Measurements from ENCODE around the gene ATP6V0D1.

ATP6V0D1 gene

GRCh38 chr16:67397812-67398545 lies 83.0 kb downstream of the ATP6V0D1 start:
- no peak for TF ChIP-seq MAX (IDR thresholded peaks at IDR 0.05)
- no peak for TF ChIP-seq ZBTB7A (IDR thresholded peaks at IDR 0.05; ENCODE audit: low read depth)
- TF ChIP-seq RAD21 (IDR thresholded peaks at IDR 0.05; ENCODE audit: low read depth), result no peak
- TF ChIP-seq REST (IDR thresholded peaks at IDR 0.05; ENCODE audit: low read depth), result no peak
- no peak for TF ChIP-seq CEBPB (IDR thresholded peaks at IDR 0.05)

- TF ChIP-seq EP300 (IDR thresholded peaks at IDR 0.05; ENCODE audit: borderline replicate concordance), result no peak
- TF ChIP-seq MAX (IDR thresholded peaks at IDR 0.05), result no peak
- no peak for TF ChIP-seq USF1 (IDR thresholded peaks at IDR 0.05)
- TF ChIP-seq EGR1 (IDR thresholded peaks at IDR 0.05), result no peak
- no peak for TF ChIP-seq TEAD4 (IDR thresholded peaks at IDR 0.05)
- no peak for TF ChIP-seq TAF1 (IDR thresholded peaks at IDR 0.05; ENCODE audit: low read depth)
- no peak for TF ChIP-seq NFIC (IDR thresholded peaks at IDR 0.05)
- TF ChIP-seq CREB1 (IDR thresholded peaks at IDR 0.05; ENCODE audit: low read depth), result no peak
- TF ChIP-seq ZBTB7A (IDR thresholded peaks at IDR 0.05; ENCODE audit: low read depth), result no peak
- TF ChIP-seq CEBPB (IDR thresholded peaks at IDR 0.05), result no peak
- TF ChIP-seq REST (IDR thresholded peaks at IDR 0.05; ENCODE audit: low read depth), result no peak
- TF ChIP-seq RAD21 (IDR thresholded peaks at IDR 0.05; ENCODE audit: low read depth), result no peak
- TF ChIP-seq YY1 (IDR thresholded peaks at IDR 0.05; ENCODE audit: low read depth), result no peak
- no peak for TF ChIP-seq TCF12 (IDR thresholded peaks at IDR 0.05; ENCODE audit: low read depth)
- TF ChIP-seq FOXM1 (IDR thresholded peaks at IDR 0.05; ENCODE audit: borderline replicate concordance, low read depth), result no peak
Measured at GRCh38 chr16:67397036-67397801, 83.7 kb downstream of the ATP6V0D1 start.

- TF ChIP-seq YY1 (IDR thresholded peaks at IDR 0.05; ENCODE audit: low read depth) (no peak), TEAD4 (IDR thresholded peaks at IDR 0.05) (peak; percentile 43; the same call in 1 of the 2 replicates)
Measured at GRCh38 chr16:67396159-67397035, 84.6 kb downstream of the ATP6V0D1 start.

- TF ChIP-seq RAD21 (IDR thresholded peaks at IDR 0.05; ENCODE audit: low read depth) (no peak), TAF1 (IDR thresholded peaks at IDR 0.05; ENCODE audit: low read depth) (no peak), CREB1 (IDR thresholded peaks at IDR 0.05; ENCODE audit: low read depth) (no peak), EP300 (IDR thresholded peaks at IDR 0.05; ENCODE audit: borderline replicate concordance) (no peak), YY1 (IDR thresholded peaks at IDR 0.05; ENCODE audit: low read depth) (no peak), MAX (IDR thresholded peaks at IDR 0.05) (no peak), EGR1 (IDR thresholded peaks at IDR 0.05) (no peak), TEAD4 (IDR thresholded peaks at IDR 0.05) (no peak), TCF12 (IDR thresholded peaks at IDR 0.05; ENCODE audit: low read depth) (no peak), ZBTB7A (IDR thresholded peaks at IDR 0.05; ENCODE audit: low read depth) (no peak), FOXM1 (IDR thresholded peaks at IDR 0.05; ENCODE audit: borderline replicate concordance, low read depth) (no peak)
Measured at GRCh38 chr16:67395458-67396158, 85.3 kb downstream of the ATP6V0D1 start.

- TF ChIP-seq MAX (IDR thresholded peaks at IDR 0.05) (no peak), EGR1 (IDR thresholded peaks at IDR 0.05) (no peak), NFIC (IDR thresholded peaks at IDR 0.05) (no peak), YY1 (IDR thresholded peaks at IDR 0.05; ENCODE audit: low read depth) (no peak), RAD21 (IDR thresholded peaks at IDR 0.05; ENCODE audit: low read depth) (no peak), CEBPB (IDR thresholded peaks at IDR 0.05) (no peak), TAF1 (IDR thresholded peaks at IDR 0.05; ENCODE audit: low read depth) (no peak), CREB1 (IDR thresholded peaks at IDR 0.05; ENCODE audit: low read depth) (no peak), FOXM1 (IDR thresholded peaks at IDR 0.05; ENCODE audit: borderline replicate concordance, low read depth) (no peak), TCF12 (IDR thresholded peaks at IDR 0.05; ENCODE audit: low read depth) (no peak), ZBTB7A (IDR thresholded peaks at IDR 0.05; ENCODE audit: low read depth) (no peak), REST (IDR thresholded peaks at IDR 0.05; ENCODE audit: low read depth) (no peak), EP300 (IDR thresholded peaks at IDR 0.05; ENCODE audit: borderline replicate concordance) (no peak), USF1 (IDR thresholded peaks at IDR 0.05) (no peak), TEAD4 (IDR thresholded peaks at IDR 0.05) (no peak)
Measured at GRCh38 chr16:67395105-67395457, 85.9 kb downstream of the ATP6V0D1 start.
